GM19193 (cell line): ENCODE measurements around the gene RNF144A.

ENCODE experiments used
- POLR2A ChIP-seq: IDR thresholded peaks from 4 replicates; pipeline ENCODE4 v1.6.1; 2011; ENCODE audit not compliant: insufficient read depth, insufficient read length; ENCODE audit errors: extremely low read depth

The RNF144A gene

DNA sequence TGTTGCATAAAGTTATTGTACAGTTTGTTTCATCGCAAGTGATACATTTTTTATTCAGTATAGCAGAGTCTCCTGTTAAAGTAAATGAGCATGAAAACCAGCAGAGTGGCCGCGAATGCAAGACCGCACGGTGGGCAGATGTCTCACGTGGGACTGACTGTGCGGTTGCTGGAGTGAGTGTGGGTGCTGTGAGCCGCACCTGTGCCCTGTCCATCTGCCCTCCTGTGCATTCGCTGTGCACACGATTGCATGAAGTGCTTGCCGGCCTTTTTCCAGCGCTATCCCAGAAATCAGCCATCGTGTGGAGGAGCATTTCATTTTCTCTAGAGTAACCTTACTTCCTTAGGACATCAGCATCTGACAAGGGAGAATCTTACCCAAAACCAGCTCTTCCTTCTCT is 118.7 kb downstream of the RNF144A start:
- no peak for TF ChIP-seq POLR2A

DNA sequence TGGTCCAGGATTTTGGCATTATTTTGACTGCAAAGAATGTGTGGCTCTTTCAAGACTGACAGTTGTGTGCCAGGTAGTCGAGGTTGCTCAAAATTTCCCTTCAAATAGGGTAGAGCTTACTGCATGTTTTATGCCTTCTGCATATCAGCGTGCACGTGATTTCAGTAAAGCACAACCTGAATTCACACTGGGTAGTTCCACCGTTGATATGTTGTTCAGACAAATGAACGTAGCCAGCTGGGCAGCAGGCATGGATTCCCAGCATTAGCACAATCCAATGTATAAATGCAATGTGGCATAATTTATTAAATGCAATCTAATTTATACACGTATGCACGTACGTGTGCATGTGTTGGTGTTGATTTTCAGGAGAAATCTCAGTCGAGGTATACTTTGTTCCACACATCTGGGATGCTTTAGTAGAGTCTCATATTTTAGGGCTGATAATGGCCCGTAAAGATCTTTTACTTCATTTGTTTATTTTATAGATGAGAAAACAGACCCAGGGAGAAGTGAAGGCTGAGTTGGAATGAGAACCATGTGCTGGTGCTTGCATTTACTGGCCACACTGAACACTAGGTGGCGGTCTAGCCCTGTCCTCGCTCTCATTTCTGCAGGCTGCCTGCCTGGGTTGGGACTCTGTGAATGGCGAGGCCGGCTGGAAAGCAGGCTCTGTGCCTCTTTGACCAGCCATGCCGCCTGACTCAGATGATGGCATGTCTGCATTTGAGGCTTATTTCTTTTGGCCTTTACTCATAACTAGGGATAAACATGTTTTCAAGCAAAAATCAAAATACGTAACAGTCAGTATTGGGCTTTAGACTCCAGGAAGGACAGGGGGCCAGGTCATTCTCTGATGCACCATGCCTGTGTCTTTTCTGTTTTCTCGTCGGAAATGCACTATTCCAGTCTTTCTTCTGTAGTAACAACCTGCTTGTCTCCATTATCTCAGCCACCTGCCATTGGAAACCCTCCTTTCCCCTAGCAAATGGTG is 120.4 kb downstream of the RNF144A start:
- no peak for TF ChIP-seq POLR2A

DNA sequence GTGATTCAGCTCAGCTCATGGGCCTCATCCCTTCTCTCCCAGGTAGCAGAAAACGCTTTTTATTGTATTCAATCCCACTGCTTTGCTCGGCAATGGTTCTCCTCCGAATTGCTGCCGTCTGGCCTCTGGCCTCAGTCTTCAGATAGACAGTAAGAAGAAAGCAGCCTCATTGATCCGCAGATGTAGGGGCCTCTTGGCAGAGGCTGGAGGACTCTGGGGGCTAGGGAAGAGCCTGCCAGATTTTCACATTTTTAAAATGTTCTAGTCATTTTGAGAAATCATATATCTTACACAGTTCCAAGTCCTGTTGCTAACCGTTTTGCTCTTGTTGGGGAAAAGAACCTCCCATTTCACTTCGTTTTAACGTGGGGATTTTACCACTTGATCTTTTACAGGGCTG is 123.3 kb downstream of the RNF144A start:
- TF ChIP-seq POLR2A = no peak

DNA sequence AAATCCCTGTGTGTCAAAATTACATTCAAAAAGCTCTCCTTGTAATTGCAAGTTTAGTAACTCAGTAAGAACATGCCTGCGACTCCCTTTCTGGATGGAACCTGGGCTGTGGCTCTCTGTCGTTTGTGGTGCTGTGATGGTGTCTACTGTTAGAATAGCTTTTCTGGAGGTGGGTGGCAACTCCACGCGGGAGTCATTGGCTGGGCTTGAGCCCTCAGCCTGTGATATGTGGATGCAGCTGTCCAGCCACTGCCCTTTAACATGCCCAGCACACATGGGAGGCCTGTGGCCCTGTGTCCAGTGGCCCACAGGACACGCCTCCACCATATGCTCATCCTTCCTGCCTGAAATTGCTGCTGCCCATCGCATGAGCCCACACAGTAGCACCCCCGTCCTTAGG is 124.2 kb downstream of the RNF144A start:
- no peak for TF ChIP-seq POLR2A

DNA sequence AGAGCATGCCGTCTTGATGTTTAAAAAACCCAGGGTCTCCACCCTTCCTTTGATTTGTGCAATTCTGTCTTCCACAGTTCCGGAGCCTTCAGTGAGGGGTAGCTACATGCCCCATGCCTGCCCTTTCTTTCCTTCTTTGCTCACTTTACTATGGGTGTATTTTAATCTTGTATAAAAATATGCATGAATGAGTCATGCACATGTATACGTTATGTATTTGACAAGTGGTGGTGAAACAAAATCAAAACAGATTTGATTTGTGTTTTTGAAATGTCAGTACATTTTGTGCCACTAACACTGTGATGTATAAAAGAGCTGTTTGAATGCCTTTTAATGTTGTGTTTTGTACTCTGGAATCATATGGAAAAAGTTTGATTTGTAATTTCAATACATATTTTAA is 126.5 kb downstream of the RNF144A start:
- no peak for TF ChIP-seq POLR2A

DNA sequence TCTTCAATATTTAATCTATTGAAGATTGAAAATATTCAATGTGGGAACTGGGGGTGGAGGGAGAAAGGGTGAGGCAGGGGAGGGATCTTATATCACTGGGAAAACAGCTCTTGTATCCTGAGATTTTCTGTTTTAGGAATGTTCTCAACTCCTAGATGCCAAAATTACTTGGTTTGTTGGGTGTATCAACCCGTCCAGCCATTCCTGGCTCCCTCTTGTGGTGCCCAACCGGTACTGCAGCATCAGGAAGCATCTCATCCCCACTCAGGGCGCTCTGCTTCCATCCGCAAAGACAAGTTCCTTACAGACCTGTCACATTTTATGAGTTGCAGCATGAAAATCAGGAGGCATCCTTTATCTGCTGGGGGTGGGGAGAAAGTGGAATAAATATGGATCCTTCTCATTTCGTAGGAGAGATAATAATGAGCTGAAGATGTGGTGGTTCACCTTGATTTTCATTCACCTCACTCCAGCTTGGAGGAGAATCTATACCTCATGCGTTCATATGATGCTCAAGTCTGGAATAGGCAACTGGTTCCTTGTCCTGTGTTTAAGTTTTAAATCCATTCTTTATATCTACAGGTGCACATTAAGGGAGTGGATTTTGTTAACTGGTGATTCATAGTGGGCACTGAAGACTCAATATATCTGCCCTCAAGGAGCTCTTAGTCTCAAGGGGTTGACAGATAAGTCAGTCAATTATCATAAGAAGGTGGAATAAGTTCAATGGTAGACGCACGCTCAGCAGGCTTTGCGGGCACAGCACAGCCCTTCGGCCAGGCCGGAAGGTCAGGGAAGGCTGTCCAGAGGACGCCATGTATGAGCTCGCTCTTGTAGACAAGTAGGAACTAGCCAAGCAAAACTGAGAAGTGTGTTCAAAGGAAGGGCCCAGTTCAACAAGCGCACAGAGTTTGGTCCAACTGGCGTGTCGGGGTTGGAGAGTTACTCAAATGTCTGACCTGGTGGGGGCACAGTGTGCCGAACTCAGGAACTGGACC is 127.3 kb downstream of the RNF144A start:
- no peak for TF ChIP-seq POLR2A

DNA sequence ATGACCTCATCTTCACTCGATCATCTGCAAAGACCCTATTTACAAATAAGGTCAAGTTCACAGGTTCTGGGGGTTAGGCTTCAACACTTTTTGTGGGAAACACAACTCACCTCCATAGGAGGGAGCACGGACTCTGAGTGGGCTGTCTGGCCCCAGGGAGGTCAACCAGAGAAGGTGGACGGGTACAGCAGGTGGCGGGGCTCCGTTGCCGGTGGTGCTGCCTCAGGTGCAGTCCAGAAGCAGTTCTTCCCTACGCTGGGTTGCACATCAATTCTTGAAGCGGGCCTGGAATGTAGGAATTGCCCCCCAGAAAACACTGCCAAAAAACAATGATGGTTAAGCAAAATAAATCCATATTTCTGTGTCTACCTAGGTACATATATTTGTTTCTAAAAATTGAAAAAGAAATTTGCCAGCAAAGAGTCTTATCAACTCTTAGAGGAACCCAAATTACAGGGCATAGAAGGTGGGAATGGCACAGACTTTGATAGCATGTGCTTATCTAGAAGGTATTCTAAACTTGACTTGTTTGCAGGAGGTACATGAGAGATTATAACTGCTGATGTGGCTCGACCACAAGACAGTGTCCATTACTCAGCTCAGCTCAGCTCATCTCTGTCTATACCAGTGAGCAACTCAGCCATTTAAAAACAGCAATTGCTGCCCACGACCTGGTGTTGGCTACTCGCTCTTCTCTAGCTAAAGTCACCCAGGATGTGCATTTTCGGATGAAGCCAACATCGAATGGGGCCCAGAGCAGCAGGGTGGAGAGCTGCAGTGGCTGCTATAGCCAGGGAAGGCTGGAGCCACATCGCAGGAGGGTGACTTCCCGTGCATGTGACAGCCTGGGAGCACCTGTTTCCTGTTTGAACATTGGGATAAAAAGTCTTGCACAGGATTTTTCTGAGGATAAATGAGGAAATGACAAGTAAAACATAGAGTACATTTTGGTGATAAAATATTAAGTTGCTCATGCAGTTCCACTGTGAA is 128.7 kb downstream of the RNF144A start:
- TF ChIP-seq POLR2A = no peak

DNA sequence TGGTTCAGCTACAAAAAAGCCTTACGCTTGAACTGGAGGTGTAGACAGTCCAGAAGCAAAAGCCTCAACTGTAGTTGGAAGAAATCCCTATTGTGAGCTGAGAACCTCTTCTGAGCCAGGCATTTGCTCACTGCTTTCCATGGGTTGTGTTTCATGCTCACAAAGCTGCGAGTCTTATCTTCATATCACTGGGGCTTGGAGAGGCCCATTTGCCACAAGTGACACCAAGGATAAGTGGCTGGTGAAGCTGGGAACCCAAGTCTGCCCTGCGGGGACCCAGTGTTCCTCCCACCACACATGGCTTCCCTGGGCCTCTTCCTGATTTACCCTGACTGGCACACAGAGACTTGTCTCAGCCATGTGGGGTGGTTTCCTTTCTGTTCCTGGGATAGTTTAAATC is 130.4 kb downstream of the RNF144A start:
- TF ChIP-seq POLR2A = no peak

DNA sequence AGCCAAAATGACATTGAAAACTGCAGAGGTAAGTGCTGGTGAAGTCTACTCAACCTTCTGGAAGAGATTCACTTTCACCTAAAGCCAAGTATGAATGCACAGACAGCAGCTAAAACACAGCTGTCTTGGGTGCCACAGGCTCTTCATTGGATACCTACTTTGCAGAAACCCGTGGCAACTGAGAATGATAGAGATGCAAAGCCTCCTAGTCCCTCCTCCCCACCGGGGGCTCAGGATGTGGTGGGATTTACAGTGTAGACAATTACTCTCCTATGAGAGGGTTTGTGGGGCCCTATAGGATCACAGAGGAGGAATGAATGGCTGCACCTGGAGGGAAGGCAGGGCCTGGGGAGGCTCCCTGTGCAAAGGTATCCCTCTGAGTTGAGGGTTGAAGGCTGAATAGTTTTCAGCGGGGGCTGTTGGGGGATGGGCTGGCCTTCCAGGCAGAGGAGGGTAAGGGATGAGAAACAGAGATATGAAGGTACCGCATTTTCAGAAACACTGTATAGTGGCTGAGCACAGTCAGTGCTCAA is 131.6 kb downstream of the RNF144A start:
- TF ChIP-seq POLR2A = no peak

DNA sequence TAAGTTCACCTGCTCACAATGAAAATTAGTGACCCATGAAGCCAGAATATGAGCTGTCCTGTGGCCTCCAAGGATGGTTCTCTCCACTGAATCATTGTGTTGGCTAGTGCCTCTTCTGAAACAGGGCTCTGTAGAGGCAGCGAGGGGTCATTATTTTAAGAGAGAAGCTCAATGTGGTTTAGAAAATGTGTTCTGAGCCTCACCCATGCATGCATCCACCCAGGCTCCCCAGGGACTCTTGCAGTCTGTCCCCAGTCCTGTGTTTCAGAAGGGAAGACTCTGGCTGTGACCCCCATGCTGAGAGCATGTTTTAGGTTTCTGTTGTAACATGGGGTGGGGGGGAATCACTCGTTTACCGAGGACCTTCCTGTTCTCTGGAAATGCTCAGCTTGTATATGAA is 135.2 kb downstream of the RNF144A start:
- TF ChIP-seq POLR2A = no peak

DNA sequence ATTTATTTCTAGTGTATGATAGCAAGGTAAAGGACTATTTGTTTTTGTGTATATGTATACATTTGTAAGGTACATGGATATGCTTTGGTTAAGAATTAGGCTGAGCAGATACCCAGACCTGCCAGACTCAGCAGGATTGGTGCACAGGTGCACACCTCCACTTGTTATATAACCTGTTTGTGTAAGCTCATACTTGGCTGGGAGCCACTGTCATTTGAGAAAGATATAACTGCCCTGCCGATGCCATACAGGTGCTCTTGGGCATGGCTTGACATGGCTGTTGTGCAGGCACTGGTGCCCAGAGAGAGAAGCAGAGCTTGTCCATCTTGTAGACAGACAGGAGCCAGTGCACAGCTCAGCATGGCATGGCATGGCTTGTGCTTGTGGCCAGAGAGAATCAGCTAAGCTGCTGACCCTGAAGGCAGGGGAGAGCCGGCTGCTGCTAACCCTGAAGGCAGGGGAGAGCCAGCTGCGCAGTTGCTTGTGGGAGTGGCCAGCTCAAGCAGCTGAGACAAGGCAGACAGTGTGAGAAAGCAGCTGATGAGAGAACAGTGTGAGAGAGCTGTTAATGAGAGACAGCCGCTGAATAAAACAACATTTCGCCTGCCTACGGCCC is 136.5 kb downstream of the RNF144A start:
- TF ChIP-seq POLR2A = no peak

DNA sequence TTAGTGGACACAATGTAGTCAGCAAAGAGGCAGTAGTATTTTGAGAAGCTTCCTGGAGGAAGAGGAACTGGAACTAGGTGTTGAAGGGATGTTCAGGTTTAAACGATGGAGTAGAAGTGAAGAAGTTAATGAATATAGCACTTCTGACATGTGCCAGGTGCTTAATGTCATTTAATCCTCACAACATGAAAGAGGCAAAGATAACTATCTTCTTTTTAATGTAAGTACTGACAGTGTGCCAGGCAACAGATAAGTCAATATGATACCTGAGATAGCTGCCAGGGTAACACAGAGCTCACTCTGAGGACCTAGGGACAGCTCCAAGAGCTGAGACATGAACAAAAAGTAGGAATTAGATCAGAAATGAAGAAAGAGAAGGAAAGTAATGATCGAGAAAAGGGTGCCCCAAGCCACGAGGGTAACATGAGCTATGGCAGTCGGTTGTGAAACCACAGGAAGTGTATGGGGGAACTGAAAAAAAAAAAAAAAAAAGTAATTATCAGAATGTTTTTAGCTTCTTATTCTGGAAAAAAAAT is 140.7 kb downstream of the RNF144A start:
- no peak for TF ChIP-seq POLR2A

DNA sequence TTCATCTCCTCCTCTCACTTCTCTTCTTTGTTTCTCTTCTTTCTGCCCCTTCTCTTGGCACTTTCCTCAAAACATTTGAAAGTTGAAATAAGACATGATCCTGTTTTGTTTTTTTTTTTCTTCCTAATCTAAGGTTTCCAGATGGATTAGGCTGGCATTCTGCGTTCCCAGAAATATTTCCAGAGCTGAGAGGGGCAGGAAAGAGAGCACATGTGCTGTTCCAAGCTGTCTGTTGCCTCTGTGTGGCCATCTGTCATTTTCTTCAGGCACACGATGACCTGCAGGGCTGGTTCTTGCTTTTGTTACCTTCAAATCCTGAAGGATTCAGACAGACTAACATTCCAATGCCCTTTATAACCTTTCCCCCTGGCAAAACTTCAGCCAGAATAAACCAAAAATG is 142.9 kb downstream of the RNF144A start:
- no peak for TF ChIP-seq POLR2A
